NCI-H2171 (cell line): ENCODE data around the gene TRIM54.

Experiments used
- DNase-seq: peaks from one replicate; lab custom pipeline; 2025; lab: John Stamatoyannopoulos, UW

Gene TRIM54

DNA sequence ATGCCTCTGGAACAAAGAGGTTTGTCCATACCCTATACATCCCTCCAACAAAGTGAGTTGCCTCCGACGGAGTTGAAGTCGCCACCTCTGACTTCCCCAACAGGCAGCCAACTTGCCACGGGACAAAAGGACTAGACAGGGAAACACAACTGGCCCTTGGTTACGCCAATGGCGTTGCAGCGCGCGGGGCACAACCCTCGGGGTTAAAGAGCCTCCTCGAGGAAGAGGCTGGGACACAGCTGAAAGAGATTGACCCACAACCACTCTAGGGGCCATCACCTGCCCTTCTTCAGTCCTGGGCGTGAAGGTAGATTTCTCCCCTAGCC lies 73.8 kb downstream of the TRIM54 start:
- DNase-seq = peak; percentile 41

DNA sequence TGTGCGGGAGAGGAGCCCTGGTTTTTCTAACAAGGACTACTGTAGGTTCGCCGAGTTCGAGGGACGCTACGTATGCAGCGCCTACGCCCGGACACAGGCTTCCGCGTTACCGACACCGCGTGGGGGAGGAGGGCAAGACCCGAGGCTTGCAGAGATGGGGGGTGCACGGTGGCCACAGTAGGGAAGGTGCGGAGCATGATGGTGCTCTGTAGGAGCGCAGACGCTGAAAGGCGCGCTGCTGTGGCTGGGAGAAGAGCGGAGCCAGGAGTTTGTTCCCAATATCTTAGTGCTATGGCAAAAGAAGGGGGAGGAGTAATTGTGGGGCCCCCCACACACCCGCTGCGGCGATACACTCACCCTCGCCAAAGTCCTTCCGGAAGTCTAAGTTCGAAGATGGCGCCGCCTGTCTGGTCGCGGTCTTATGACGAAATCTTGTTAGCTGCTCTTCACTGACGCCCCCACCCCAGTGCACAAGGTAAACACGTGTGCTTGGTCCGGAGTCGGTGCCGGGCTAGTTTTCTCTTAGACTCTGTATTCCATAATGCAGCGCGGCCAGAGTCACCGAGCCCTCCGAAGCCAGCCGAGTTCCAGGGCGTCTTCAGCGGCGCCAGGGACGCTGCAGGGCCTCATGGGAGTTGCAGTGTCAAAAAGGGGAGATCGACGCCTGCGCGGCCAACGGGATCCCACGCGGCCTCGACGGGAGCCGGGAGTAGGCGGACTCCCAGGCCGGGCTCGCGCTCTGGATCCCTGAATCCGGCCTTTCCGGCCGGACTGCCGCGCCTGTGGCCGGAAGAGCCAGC lies 74.4 kb downstream of the TRIM54 start, which contains the start of gene GTF3C2:
Gene GTF3C2, minus strand, starts transcription at position 383 of the 800 bp plus-strand sequence. CDS start 13,210 bp downstream, outside the sequence.
- peak; percentile 99 for DNase-seq
